Mesodermal cell (in vitro differentiated cells): ENCODE results near the gene SP6.
A peak's percentile ranks its signal among the peaks of the same experiment; 100 is the strongest.

Source experiments
- H3K27ac ChIP-seq: 2 replicates; pipeline ENCODE4 v1.7.0; 2013; ENCODE audit warnings: mild to moderate bottlenecking, low read depth, low read length, moderate library complexity; ENCODE audit not compliant: severe bottlenecking
- H3K36me3 ChIP-seq: 2 replicates; pipeline ENCODE4 v1.7.1; 2013; ENCODE audit warnings: mild to moderate bottlenecking, low read length, moderate library complexity; ENCODE audit not compliant: control insufficient read depth, insufficient read depth
- H3K4me1 ChIP-seq: one replicate; pipeline ENCODE4 v1.7.1; 2013; ENCODE audit warnings: mild to moderate bottlenecking, low read length; ENCODE audit not compliant: insufficient read depth, control insufficient read depth, poor library complexity, severe bottlenecking
- H3K4me3 ChIP-seq: 2 replicates; pipeline ENCODE4 v1.7.0; 2013; ENCODE audit warnings: low read length, control low read depth, mild to moderate bottlenecking; ENCODE audit not compliant: insufficient read depth, poor library complexity, severe bottlenecking; ENCODE audit errors: extremely low read depth
- H3K9me3 ChIP-seq: 2 replicates; pipeline ENCODE4 v1.7.1; 2013; ENCODE audit warnings: mild to moderate bottlenecking, low read length, moderate library complexity; ENCODE audit not compliant: control insufficient read depth
- WGBS, 2 experiments: methylation state at CpG; one replicate each; pipeline ENCODE4 v1.1.5; 2013; ENCODE audit warnings: missing lambda C conversion rate in 2 of 2; ENCODE audit not compliant: insufficient coverage in 2 of 2; 5-methylcytosine and 5-hydroxymethylcytosine counted together

SP6 gene

DNA sequence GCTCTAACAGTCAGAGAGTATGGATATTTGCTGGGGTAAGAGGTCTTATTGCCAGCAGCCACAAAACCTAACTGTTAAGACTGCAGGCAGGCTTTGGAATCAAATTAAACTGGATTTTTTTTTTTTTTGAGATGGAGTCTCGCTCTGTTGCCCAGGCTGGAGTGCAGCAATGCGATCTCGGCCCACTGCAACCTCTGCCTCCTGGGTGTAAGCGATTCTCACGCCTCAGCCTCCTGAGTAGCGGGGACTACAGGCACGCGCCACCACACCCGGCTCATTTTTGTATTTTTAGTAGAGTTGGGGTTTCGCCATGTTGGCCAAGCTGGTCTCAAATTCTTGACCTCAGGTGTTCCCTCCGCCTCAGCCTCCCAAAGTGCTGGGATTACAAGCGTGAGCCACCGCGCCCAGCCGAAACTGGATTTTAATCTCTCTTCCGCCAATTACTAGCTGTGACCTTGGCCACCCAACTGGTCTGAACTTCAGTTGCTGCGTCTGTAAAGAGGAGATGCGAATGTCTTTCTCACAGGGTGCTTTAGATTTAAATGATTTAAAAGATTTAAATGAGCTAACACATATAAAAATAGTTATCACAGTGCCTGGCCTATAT is 20.5 kb downstream of the SP6 start:
- H3K36me3 ChIP-seq = peaks cover 38% of the 10 kb centered on the region
- peak overlapping the region; percentile 65 for H3K4me3 ChIP-seq
- H3K9me3 ChIP-seq = no peaks in the 10 kb centered on the region
- H3K27ac ChIP-seq = no peak overlapping the region
- WGBS, 2 experiments = 91 to 92% methylated on average over 13 to 16 of the region's 18 CpGs
- peaks cover 12% of the 10 kb centered on the region for H3K4me1 ChIP-seq

DNA sequence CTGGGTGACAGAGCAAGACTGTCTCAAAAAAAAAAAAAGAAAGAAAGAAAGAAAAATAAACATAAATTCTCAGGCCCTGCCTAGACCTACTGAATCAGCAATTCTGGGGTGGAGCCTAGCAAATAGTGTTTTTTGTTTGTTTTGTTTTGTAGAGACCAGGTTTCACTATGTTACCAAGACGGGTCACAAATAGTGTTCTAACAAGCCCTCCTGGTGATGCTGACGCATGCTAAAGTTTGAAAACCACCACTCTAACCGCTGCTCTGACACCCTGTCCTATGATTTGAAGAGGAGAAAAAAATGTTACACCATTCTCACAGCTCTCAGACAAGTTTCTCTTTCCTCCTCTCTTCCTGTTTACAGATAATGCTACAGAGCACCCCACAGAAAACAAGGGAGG is 21.1 kb downstream of the SP6 start:
- Histone ChIP-seq H3K4me3 (no peak overlapping the region), H3K27ac (no peak overlapping the region), H3K9me3 (no peaks in the 10 kb centered on the region), H3K36me3 (peaks cover 40% of the 10 kb centered on the region), H3K4me1 (peaks cover 12% of the 10 kb centered on the region)
- WGBS, 2 experiments = 80% methylated on average over 1 of the region's 3 CpGs; no CpG with 5 or more reads in 1 of the 2 experiments

DNA sequence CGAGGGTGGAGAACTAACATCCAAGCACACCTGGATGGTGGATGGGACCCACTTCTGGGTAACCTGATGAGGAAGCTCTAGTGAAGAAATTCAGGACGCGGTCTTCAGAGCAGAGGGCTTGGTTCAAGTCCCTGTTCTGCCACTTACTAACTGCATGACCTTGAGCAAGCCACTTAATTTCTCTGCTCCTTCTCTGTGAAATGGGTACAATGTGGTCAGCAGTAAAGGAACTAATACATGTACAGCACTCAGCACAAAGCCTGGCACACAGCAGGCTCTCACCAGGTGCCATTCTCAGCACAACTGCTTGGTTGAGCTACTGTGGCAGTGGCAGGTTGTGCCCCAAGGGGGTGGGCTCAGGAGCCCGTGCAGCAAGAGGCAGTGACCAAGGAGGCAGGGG is 27.4 kb downstream of the SP6 start:
- Histone ChIP-seq H3K27ac (no peak overlapping the region), H3K4me3 (no peak overlapping the region), H3K9me3 (no peaks in the 10 kb centered on the region), H3K4me1 (peaks cover 9% of the 10 kb centered on the region), H3K36me3 (peaks cover 47% of the 10 kb centered on the region)
- 88 to 96% methylated on average over 4 of the region's 4 CpGs for WGBS, 2 experiments

DNA sequence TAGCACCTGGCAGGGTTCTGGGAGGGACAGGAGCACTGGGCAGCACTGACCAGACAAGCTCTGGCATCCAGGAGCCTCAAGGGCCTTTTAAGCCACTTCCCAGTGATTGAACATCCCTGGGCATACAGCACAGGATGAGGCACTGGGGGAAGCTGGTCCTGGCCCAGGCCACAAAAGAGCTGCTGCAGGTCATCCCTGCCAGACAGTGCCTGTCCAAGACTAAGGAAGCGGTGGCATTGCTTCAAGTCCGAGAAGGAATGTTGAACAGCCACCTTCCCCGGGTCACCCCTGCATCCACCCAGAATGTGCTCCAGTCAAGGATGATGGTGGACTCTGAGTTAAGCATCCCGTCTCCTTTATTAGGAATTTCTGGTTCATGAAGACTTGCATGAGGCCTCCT is 28.2 kb downstream of the SP6 start:
- no peak overlapping the region for H3K4me3 ChIP-seq
- peaks cover 9% of the 10 kb centered on the region for H3K4me1 ChIP-seq
- no peaks in the 10 kb centered on the region for H3K9me3 ChIP-seq
- H3K36me3 ChIP-seq = peaks cover 47% of the 10 kb centered on the region
- H3K27ac ChIP-seq = no peak overlapping the region
- 88 to 100% methylated on average over 4 of the region's 4 CpGs for WGBS, 2 experiments

DNA sequence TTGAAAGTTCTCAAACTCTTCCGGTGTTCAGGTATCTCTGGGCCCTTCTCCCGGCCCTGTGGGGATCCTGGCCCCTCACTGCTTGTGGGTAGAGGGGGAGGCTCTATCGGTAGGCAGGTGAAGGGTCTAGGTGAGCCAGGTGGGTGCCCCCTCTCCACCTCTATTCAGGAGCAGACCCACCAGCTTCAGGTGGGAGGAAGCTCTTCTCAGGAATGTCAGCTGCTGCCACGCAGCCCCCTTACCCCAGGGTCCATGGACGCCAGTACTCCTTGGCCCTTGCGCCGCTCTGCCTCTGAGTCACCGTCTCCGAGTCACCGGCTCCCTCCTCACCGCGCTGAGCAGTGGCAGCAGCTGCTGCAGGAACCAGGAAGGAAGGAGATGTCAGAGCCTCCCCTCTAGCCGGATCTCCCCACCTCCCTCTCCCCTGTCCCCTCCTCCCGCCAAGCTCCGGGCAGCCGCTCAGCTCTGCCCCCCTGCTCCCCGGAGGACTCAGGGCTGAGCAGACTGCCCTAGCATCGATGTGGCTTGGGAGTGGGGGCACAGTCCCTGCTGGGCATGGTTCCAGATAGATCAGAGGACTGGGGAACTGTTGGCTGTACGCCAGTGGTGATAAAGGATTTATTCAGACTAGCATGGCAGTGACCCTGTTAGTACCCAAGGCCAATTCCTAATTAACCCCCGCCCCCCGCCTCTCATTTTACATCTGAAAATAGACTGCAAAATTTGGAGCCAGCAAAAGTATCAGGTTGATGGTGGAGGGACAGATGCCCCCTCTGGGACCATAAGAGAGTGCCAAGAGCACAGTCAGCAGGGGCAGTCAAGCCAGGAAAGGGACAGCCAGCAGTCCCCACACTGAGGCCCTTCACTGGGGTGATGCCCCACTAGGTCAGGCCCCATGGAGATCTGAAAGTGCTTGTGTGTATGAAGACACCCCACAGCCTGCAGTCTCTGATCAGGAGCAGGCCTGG is 29.3 kb downstream of the SP6 start, which contains the start of gene OSBPL7:
Gene OSBPL7 (minus strand): TSS at position 371 of the 968 bp plus-strand sequence. CDS start 1,516 bp downstream, outside the sequence.
- WGBS, 2 experiments = 3 to 13% methylated on average over 11 to 16 of the region's 21 CpGs
- peak within 1 kb of the TSS; percentile 13 for H3K27ac ChIP-seq
- H3K4me1 ChIP-seq = peaks cover 9% of the 10 kb centered on the region

DNA sequence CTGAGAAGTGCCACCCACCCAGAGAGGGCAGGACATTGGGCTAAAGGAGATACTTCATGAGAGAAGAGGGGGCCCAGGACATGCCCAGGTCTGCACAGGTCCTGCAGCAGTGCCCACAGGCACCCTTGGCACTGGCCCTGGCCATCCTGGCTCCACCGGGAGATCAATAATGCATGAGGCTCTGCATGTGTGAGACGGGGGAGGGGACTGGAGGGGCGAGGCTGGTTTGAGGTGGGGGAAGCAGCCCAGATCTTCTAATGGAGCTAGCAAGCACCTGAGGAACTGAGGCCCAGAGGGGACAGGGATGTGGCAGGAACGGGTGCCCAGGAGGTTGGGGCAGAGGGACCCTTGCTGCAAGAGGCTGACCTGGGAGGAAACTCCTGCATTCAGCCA is 29.9 kb downstream of the SP6 start:
- Histone ChIP-seq H3K9me3 (no peaks in the 10 kb centered on the region), H3K27ac (peak overlapping the region; percentile 13), H3K4me3 (peak overlapping the region; percentile 70), H3K4me1 (peaks cover 9% of the 10 kb centered on the region), H3K36me3 (peaks cover 45% of the 10 kb centered on the region)
- 0 to 22% methylated on average over 2 to 3 of the region's 4 CpGs for WGBS, 2 experiments

More for the DNA sequence above, 29.3 kb downstream of the SP6 start, which contains the start of gene OSBPL7:
- H3K36me3 ChIP-seq = peaks cover 45% of the 10 kb centered on the region
- H3K4me3 ChIP-seq = peak within 1 kb of the TSS; percentile 70
- no peaks in the 10 kb centered on the region for H3K9me3 ChIP-seq

DNA sequence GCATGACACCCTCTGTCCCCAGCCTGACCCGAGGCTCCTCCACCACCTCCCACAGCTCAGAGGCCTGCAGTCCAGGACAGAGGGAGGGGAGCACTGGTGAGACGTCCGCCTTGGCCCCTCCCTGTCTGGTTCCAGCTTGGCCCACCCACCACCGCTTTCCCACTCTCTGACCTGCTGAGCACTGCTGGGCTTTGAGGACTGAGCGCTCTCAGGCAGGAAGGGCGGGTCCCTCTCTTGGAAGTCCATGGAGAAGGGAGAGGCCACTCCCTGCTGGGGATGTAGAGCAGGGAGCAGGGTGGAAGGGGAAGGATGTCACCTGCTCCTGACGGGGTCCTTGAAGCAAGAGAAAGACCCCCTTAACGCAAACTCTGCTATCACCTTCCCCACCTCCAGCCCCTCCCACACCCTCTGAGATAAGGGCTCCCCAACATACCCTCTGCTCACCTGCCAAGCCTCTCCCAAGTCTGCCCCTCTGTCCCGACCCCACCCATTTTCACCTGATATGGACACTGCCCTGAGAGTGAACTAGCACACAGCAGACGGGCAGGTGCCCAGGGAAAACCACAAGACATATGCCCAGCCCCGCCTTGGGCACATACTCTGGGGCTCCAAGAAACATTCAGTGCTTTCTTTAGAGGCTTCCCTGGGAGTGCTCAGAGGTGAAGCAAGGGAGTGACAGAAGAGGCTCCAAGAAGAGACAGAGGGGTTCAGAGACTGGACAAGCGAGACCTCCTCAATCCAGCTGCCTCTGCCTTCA is 30.8 kb downstream of the SP6 start:
- WGBS, 2 experiments = 80 to 83% methylated on average over 5 to 7 of the region's 12 CpGs
- Histone ChIP-seq H3K4me3 (peak overlapping the region; percentile 70), H3K4me1 (peaks cover 9% of the 10 kb centered on the region), H3K27ac (no peak overlapping the region), H3K9me3 (no peaks in the 10 kb centered on the region), H3K36me3 (peaks cover 45% of the 10 kb centered on the region)

DNA sequence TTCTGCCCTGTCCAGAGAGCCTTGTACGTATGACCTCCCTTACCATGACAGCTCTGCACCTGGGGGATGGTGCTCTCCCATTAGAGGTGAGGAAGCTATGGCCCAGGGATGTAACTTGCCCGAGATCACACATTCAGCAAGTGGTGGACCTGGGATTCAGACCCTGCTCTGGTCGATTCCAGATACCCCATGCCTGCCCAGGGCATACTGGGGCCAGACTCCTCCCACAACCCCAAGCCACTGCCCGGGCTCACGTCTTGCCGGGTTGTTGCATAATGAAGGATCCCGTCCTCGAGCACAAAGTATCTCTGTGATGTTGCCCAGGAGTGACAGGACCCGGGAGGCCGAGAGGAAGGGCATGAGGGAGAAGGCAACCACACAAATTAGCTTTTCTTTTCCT is 31.5 kb downstream of the SP6 start:
- 90 to 95% methylated on average over 7 to 10 of the region's 10 CpGs for WGBS, 2 experiments
- no peak overlapping the region for H3K27ac ChIP-seq
- peaks cover 9% of the 10 kb centered on the region for H3K4me1 ChIP-seq
- no peaks in the 10 kb centered on the region for H3K9me3 ChIP-seq
- peaks cover 49% of the 10 kb centered on the region for H3K36me3 ChIP-seq
- no peak overlapping the region for H3K4me3 ChIP-seq

DNA sequence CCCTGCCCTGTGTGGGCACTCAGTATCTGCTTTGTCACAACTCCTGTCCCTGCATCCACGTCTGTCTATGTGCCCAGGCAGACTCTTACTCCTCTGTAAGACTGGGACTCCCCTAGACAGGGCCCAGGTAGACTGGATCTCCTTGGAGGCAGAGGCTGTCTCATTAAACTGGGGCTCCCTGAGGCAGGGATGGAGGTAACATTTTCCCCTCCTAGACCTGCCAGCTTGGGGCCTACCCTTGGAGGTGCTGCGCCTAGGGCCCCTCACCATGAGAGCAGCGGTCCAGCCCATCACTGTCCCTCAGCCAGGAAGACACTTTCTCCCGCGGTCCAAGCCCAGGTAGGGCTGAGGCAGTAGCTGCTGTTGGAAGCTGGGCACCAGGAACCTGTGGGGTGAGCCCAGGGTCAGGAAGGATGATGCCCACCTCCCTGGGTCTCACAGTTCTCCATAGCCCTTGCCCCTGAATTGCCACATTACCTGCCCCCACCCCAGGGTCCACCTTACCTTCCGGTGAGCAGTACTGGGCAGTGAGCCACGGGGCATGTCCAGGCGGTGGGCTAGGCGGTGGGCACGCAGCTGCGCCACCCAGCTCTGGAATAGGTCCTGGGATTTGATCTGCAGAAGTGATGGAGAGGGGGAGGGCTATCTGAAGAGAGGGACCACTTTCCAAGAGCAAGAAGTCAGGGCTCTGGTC is 32.8 kb downstream of the SP6 start:
- peaks cover 45% of the 10 kb centered on the region for H3K36me3 ChIP-seq
- no peak overlapping the region for H3K4me3 ChIP-seq
- H3K4me1 ChIP-seq = peaks cover 9% of the 10 kb centered on the region
- H3K27ac ChIP-seq = no peak overlapping the region
- WGBS, 2 experiments = 93 to 96% methylated on average over 5 to 9 of the region's 11 CpGs
- no peaks in the 10 kb centered on the region for H3K9me3 ChIP-seq

DNA sequence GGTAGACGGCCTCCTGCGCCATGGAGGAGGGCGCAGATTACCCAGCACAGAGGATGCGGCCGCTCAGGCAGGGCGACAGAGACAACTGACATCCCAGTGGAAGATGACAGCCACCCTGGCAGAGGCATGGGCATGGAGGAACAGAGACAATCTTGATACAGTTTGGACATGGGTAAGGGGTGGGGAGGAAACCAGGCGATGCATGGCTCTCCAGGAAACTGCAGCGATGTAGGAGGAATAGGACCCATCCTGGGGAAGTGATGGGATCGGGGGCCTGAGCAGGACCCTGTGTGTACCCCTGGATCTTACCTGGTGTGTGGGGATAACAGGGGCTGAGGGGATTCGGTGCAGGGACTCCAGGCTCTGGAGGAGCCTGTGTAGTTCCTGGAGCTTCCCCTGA is 34.0 kb downstream of the SP6 start:
- WGBS, 2 experiments = 91 to 98% methylated on average over 8 to 10 of the region's 10 CpGs
- Histone ChIP-seq H3K27ac (no peak overlapping the region), H3K4me1 (peaks cover 2% of the 10 kb centered on the region)

More for the DNA sequence above, 34.0 kb downstream of the SP6 start:
- H3K36me3 ChIP-seq = peaks cover 45% of the 10 kb centered on the region
- no peaks in the 10 kb centered on the region for H3K9me3 ChIP-seq
- H3K4me3 ChIP-seq = no peak overlapping the region
